Measurements from ENCODE around the gene SNX15. TPM values are rescaled to one million over a fixed set of nuclear protein-coding genes. Genes with fewer than 3 reads are reported as not detected.

The SNX15 gene
- total RNA-seq, 4 donors from 2014 or later: 9.8 to 18.6 (median 13.9) TPM

GRCh38 chr11:64994318-64994717 lies 32.9 kb upstream of the SNX15 start:
- Histone ChIP-seq H3K4me1 (peaks cover 0 to 37% (median 5%) of the 10 kb centered on the region in 3 donors), H3K9me3 (no peaks in the 10 kb centered on the region), H3K27me3 (no peaks in the 10 kb centered on the region), H3K36me3 (no peaks in the 10 kb centered on the region), H3K27ac (no peak overlapping the region), H3K4me3 (no peak overlapping the region)
- WGBS, 2 donors: 79 to 89% methylated on average over 5 to 7 of the region's 7 CpGs
- TF ChIP-seq POLR2A (IDR thresholded peaks at IDR 0.05) (no peak), CTCF (IDR thresholded peaks at IDR 0.05) (no peak)
- intact Hi-C loops (cut with DNase I): no loop called here
- no peak for DNase-seq

- peak overlapping the region in 3 of 4 donors; percentile 37 to 62 (median 40) for H3K4me3 ChIP-seq
- no peaks in the 10 kb centered on the region for H3K36me3 ChIP-seq
- intact Hi-C loops (cut with DNase I): no loop called here
- H3K9me3 ChIP-seq: no peaks in the 10 kb centered on the region
- no peak for DNase-seq
- no peaks in the 10 kb centered on the region for H3K27me3 ChIP-seq
- 32 to 52% methylated on average over 10 to 11 of the region's 11 CpGs for WGBS, 2 donors
- no peak for TF ChIP-seq POLR2A (IDR thresholded peaks at IDR 0.05)
- no peak for TF ChIP-seq CTCF (IDR thresholded peaks at IDR 0.05)
- peak overlapping the region in 3 of 4 donors; percentile 61 to 68 (median 63) for H3K27ac ChIP-seq
- peaks cover 0 to 21% (median 0%) of the 10 kb centered on the region in 3 donors for H3K4me1 ChIP-seq
Measured at GRCh38 chr11:64996327-64996709, 30.9 kb upstream of the SNX15 start.

- H3K4me3 ChIP-seq: peak within 1 kb of the TSS in 3 of 4 donors; percentile 37 to 62 (median 40)
- no peak for DNase-seq
- peaks cover 0 to 21% (median 0%) of the 10 kb centered on the region in 3 donors for H3K4me1 ChIP-seq
- TF ChIP-seq CTCF (IDR thresholded peaks at IDR 0.05): peak in 4 of 6 experiments; percentile 28 to 45 (median 42)
- TF ChIP-seq POLR2A (IDR thresholded peaks at IDR 0.05): peak in 1 of 4 donors; percentile 34
- H3K27me3 ChIP-seq: no peaks in the 10 kb centered on the region
- intact Hi-C loops (cut with DNase I): no loop called here
- H3K27ac ChIP-seq: peak within 1 kb of the TSS in 3 of 4 donors; percentile 61 to 68 (median 63)
- H3K36me3 ChIP-seq: no peaks in the 10 kb centered on the region
- H3K9me3 ChIP-seq: no peaks in the 10 kb centered on the region
- 31 to 40% methylated on average over 2 to 6 of the region's 9 CpGs for WGBS, 2 donors
Measured at GRCh38 chr11:64996710-64997380, 30.4 kb upstream of the SNX15 start, which contains the start of gene BATF2. TSS of gene BATF2 (minus strand) at chr11:64996971. CDS start at chr11:64996914, 57 bp downstream.

GRCh38 chr11:64998141-64998540 lies 29.1 kb upstream of the SNX15 start:
- intact Hi-C loops (cut with DNase I): no loop called here

More at GRCh38 chr11:64998141-64998540, 29.1 kb upstream of the SNX15 start:
- no peak for DNase-seq
- Histone ChIP-seq H3K4me3 (no peak overlapping the region), H3K4me1 (peaks cover 0 to 21% (median 0%) of the 10 kb centered on the region in 3 donors), H3K36me3 (no peaks in the 10 kb centered on the region), H3K9me3 (no peaks in the 10 kb centered on the region), H3K27me3 (no peaks in the 10 kb centered on the region), H3K27ac (no peak overlapping the region)
- 60 to 83% methylated on average over 1 of the region's 1 CpG for WGBS, 2 donors
- TF ChIP-seq CTCF (IDR thresholded peaks at IDR 0.05) (no peak), POLR2A (IDR thresholded peaks at IDR 0.05) (no peak)
